22Rv1 (cell line): Measurements from ENCODE around the gene GLCE.
A peak's percentile ranks its signal among the peaks of the same experiment; 100 is the strongest.
"Not testable (repeated sequence)": the region's sequence is repeated elsewhere in the genome, so short reads cannot be mapped to it uniquely, and the experiment has no call there.

Experiments used
- H3K27ac ChIP-seq: fragments of 450-650 bp; 2 replicates; pipeline ENCODE4 v1.5.1; 2017
- CTCF ChIP-seq: fragments of 450-650 bp; IDR thresholded peaks from 2 replicates; pipeline ENCODE4 v1.5.1; 2017; ENCODE audit warnings: mild to moderate bottlenecking
- ZFX ChIP-seq: fragments of 450-650 bp; IDR thresholded peaks from 2 replicates; pipeline ENCODE4 v1.6.1; 2017; ENCODE audit warnings: antibody characterized with exemption, borderline replicate concordance

Gene GLCE

GRCh38 chr15:69288011-69288410 is 127.6 kb downstream of the GLCE start:
- TF ChIP-seq CTCF: no peak
- TF ChIP-seq ZFX: no peak
- no peak overlapping the region for H3K27ac ChIP-seq

- peak overlapping the region; percentile 31; the same call in 1 of the 2 replicates for H3K27ac ChIP-seq
- no peak for TF ChIP-seq ZFX
- no peak for TF ChIP-seq CTCF
Measured at GRCh38 chr15:69288531-69289341, 128.3 kb downstream of the GLCE start.

GRCh38 chr15:69289342-69290146 is 129.1 kb downstream of the GLCE start:
- peak overlapping the region; percentile 31 for H3K27ac ChIP-seq

GRCh38 chr15:69290346-69291164 is 130.1 kb downstream of the GLCE start:
- TF ChIP-seq CTCF (no peak), ZFX (no peak)

More at GRCh38 chr15:69289342-69290146, 129.1 kb downstream of the GLCE start:
- TF ChIP-seq ZFX (no peak), CTCF (no peak)

GRCh38 chr15:69291651-69292050 is 131.2 kb downstream of the GLCE start:
- not testable (repeated sequence) for H3K27ac ChIP-seq

More at GRCh38 chr15:69290346-69291164, 130.1 kb downstream of the GLCE start:
- no peak overlapping the region for H3K27ac ChIP-seq

- TF ChIP-seq CTCF: no peak
- no peak for TF ChIP-seq ZFX
- H3K27ac ChIP-seq: no peak overlapping the region
Measured at GRCh38 chr15:69292826-69293420, 132.5 kb downstream of the GLCE start.

GRCh38 chr15:69293741-69294615 is 133.5 kb downstream of the GLCE start:
- no peak for TF ChIP-seq CTCF
- TF ChIP-seq ZFX: no peak

More at GRCh38 chr15:69293741-69294615, 133.5 kb downstream of the GLCE start:
- H3K27ac ChIP-seq: no peak overlapping the region
